Nephron (organoid): ENCODE measurements around the gene HSPD1.

Experiments
- H3K27ac Mint-ChIP-seq, 3 experiments: 2 replicates each; pipeline ENCODE4 v1.8.0; 2020; ENCODE audit warnings: mixed read lengths in 3 of 3, mild to moderate bottlenecking in 2 of 3, moderate library complexity in 1 of 3
- H3K27me3 Mint-ChIP-seq: 2 replicates; pipeline ENCODE4 v1.8.0; 2021; ENCODE audit warnings: low read depth, mild to moderate bottlenecking, moderate library complexity, mixed read lengths
- H3K36me3 Mint-ChIP-seq: 2 replicates; pipeline ENCODE4 v1.8.0; 2020; ENCODE audit warnings: low read depth, mixed read lengths
- H3K4me1 Mint-ChIP-seq: 2 replicates; pipeline ENCODE4 v1.8.0; 2020; ENCODE audit warnings: mixed read lengths
- H3K4me3 Mint-ChIP-seq, 3 experiments: 2 replicates each; pipeline ENCODE4 v1.8.0; 2020; ENCODE audit warnings: mild to moderate bottlenecking in 3 of 3, mixed read lengths in 3 of 3, moderate library complexity in 2 of 3
- H3K9me3 Mint-ChIP-seq: 2 replicates; pipeline ENCODE4 v1.8.0; 2020; ENCODE audit warnings: mixed read lengths
- TF ChIP-seq, protein P1 (sequence below), 3 experiments: fragments of 200-600 bp; sonication (generic); IDR thresholded peaks; one replicate each; pipeline ENCODE4 v1.5.0; 2021; ENCODE audit warnings: antibody characterized with exemption in 3 of 3; ENCODE audit not compliant: unreplicated experiment in 3 of 3

Gene HSPD1

DNA sequence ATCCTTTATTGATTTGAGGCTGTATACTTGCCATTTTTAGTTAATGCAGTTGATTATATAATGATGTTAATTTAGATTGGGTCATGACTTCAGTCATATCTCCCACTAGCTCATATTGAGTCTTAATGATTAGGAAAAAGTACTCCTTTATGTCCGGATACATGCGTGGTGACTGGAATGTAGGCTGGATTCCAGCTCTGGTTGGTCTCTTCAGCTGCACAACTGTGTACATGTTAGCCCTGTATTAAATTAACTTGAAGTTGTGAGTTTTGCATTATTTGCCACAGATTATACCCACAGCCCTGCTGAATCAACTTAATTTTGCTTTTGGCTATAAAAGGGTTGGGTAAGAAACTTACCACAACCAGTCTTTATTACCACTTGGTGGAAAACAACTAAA, 38.8 kb upstream of the HSPD1 start:
- Mint-ChIP-seq H3K9me3 (no peaks in the 10 kb centered on the region), H3K27ac (peak overlapping the region in 1 of 3 experiments; percentile 28), H3K4me1 (no peaks in the 10 kb centered on the region), H3K36me3 (peaks cover 79% of the 10 kb centered on the region), H3K27me3 (no peaks in the 10 kb centered on the region), H3K4me3 (no peak overlapping the region)
- TF ChIP-seq, protein P1, sequence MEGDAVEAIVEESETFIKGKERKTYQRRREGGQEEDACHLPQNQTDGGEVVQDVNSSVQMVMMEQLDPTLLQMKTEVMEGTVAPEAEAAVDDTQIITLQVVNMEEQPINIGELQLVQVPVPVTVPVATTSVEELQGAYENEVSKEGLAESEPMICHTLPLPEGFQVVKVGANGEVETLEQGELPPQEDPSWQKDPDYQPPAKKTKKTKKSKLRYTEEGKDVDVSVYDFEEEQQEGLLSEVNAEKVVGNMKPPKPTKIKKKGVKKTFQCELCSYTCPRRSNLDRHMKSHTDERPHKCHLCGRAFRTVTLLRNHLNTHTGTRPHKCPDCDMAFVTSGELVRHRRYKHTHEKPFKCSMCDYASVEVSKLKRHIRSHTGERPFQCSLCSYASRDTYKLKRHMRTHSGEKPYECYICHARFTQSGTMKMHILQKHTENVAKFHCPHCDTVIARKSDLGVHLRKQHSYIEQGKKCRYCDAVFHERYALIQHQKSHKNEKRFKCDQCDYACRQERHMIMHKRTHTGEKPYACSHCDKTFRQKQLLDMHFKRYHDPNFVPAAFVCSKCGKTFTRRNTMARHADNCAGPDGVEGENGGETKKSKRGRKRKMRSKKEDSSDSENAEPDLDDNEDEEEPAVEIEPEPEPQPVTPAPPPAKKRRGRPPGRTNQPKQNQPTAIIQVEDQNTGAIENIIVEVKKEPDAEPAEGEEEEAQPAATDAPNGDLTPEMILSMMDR (IDR thresholded peaks at IDR 0.05; ENCODE audit: unreplicated experiment in 3 of 3) = no peak

GRCh38 chr2:197517150-197517549, 17.5 kb upstream of the HSPD1 start:
- TF ChIP-seq, protein P1 (IDR thresholded peaks at IDR 0.05; ENCODE audit: unreplicated experiment in 3 of 3) = no peak
- H3K36me3 Mint-ChIP-seq = peaks cover 31% of the 10 kb centered on the region
- peaks cover 12% of the 10 kb centered on the region for H3K9me3 Mint-ChIP-seq
- peak overlapping the region; percentile 78 to 98 (median 92) for H3K27ac Mint-ChIP-seq
- H3K4me3 Mint-ChIP-seq = peak overlapping the region; percentile 96 to 100 (median 98)
- H3K27me3 Mint-ChIP-seq = no peaks in the 10 kb centered on the region
- H3K4me1 Mint-ChIP-seq = peaks cover 21% of the 10 kb centered on the region

DNA sequence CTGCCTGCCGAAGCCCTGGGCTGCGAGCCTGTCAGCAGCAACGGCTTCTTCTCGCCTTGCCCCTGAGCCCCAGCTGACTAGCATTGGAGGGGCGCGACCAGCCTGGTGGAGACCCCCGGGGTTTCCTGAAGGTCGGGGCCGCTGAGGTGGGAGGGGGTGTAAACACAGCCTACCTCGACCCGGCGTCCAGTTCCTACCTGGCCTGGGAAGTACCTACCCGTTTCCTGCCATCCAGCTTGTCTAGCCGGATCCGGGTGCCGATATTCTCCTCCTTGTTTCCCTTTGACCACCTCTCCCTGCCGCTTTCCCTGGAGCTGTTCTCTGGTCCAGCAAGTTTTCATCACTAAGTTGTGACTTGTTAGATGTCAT, 16.7 kb upstream of the HSPD1 start:
- H3K27me3 Mint-ChIP-seq = no peaks in the 10 kb centered on the region
- H3K4me1 Mint-ChIP-seq = peaks cover 21% of the 10 kb centered on the region
- H3K4me3 Mint-ChIP-seq = peak overlapping the region; percentile 96 to 100 (median 98)
- H3K27ac Mint-ChIP-seq = peak overlapping the region; percentile 78 to 98 (median 92)
- peaks cover 25% of the 10 kb centered on the region for H3K36me3 Mint-ChIP-seq
- peaks cover 9% of the 10 kb centered on the region for H3K9me3 Mint-ChIP-seq
- TF ChIP-seq, protein P1 (IDR thresholded peaks at IDR 0.05; ENCODE audit: unreplicated experiment in 3 of 3) = no peak

DNA sequence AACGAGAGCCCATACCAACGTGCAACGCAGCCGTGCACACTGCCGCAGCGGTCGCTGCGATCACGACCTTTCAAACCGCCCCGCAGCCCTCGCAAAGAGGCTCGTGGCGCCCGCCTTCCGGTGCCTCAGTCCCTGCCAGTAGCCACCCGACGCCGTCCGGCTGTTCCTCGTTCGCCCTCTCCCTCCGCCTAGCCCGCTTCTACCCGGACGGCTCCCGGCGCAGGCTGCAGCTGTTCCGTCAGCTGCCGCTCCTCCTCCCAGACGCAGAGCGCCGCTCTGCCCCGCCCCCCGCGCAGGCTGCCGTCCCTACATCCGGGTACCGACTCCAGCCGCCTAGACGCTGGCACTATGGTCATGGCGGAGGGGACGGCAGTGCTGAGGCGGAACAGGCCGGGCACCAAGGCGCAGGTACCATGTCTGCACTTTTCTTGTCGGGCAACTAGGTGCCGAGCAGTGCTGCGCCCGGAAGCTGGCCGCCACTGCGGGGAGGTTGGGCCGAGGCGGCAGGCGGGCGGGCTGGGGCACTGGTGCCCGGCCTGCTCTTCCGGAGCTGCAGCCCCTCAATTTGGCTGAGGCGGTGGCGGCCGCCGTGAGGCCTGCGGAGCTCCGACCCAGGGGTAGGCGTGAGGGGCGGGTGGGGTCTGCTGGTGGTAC, 16.2 kb upstream of the HSPD1 start, which contains the start of gene MOB4:
TSS of gene MOB4 (plus strand) at position 328 of the 654 bp plus-strand sequence. CDS start at position 349, 21 bp downstream.
- TF ChIP-seq, protein P1 (IDR thresholded peaks at IDR 0.05; ENCODE audit: unreplicated experiment in 3 of 3) = no peak
- no peaks in the 10 kb centered on the region for H3K27me3 Mint-ChIP-seq
- H3K36me3 Mint-ChIP-seq = peaks cover 20% of the 10 kb centered on the region
- peaks cover 5% of the 10 kb centered on the region for H3K9me3 Mint-ChIP-seq
- H3K4me3 Mint-ChIP-seq = peak within 1 kb of the TSS; percentile 96 to 100 (median 98)
- peak within 1 kb of the TSS; percentile 78 to 98 (median 92) for H3K27ac Mint-ChIP-seq
- H3K4me1 Mint-ChIP-seq = peaks cover 21% of the 10 kb centered on the region

DNA sequence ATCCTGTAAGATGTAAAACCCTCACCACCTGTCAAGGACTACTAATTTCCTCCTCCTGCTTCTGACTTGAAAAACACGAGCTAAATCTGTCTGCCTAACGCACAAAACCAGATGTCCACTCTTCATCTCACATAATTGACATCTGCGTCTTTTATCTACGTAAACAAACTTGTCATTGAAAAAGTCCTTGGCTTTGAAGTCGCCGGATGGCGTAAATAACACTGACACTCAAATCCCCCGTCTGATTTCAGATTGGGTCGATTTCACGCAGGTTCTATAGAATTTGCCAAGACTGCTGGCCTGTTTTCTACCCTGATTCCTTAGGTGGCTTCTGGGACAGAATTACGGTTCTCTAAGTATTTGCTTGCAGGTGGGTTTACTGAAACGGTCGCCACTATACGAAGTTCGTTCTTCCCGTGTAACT, 15.7 kb upstream of the HSPD1 start:
- H3K27me3 Mint-ChIP-seq = no peaks in the 10 kb centered on the region
- peaks cover 15% of the 10 kb centered on the region for H3K36me3 Mint-ChIP-seq
- peaks cover 2% of the 10 kb centered on the region for H3K9me3 Mint-ChIP-seq
- peak overlapping the region; percentile 96 to 100 (median 98) for H3K4me3 Mint-ChIP-seq
- H3K4me1 Mint-ChIP-seq = peaks cover 21% of the 10 kb centered on the region
- TF ChIP-seq, protein P1 (IDR thresholded peaks at IDR 0.05; ENCODE audit: unreplicated experiment in 3 of 3) = no peak
- H3K27ac Mint-ChIP-seq = peak overlapping the region; percentile 78 to 92 (median 91)

DNA sequence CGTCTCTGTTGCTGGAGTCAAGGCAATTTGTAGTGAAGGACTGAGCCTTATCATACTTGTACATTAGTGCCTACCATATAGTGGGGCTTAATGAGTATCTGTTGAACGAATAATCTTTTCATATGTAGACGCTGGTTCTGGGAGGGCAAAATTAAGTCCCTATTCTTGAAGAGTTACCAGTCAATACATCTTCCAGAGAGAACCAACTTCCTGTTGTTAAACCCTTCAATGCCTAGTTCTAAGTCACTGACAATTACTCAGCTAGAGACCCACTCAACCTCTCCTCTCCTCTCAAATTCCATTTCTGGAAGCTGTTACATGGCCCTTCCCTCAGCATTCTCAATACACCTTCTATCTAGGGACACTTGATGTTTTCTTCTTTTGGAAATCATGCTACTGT, 15.1 kb upstream of the HSPD1 start:
- H3K4me3 Mint-ChIP-seq = peak overlapping the region; percentile 96 to 100 (median 98)
- peak overlapping the region; percentile 78 to 92 (median 91) for H3K27ac Mint-ChIP-seq
- peaks cover 11% of the 10 kb centered on the region for H3K36me3 Mint-ChIP-seq
- no peaks in the 10 kb centered on the region for H3K9me3 Mint-ChIP-seq
- peaks cover 21% of the 10 kb centered on the region for H3K4me1 Mint-ChIP-seq
- TF ChIP-seq, protein P1 (IDR thresholded peaks at IDR 0.05; ENCODE audit: unreplicated experiment in 3 of 3) = no peak
- no peaks in the 10 kb centered on the region for H3K27me3 Mint-ChIP-seq
